ENCODE results near the gene PHRF1.

PHRF1 gene

DNA sequence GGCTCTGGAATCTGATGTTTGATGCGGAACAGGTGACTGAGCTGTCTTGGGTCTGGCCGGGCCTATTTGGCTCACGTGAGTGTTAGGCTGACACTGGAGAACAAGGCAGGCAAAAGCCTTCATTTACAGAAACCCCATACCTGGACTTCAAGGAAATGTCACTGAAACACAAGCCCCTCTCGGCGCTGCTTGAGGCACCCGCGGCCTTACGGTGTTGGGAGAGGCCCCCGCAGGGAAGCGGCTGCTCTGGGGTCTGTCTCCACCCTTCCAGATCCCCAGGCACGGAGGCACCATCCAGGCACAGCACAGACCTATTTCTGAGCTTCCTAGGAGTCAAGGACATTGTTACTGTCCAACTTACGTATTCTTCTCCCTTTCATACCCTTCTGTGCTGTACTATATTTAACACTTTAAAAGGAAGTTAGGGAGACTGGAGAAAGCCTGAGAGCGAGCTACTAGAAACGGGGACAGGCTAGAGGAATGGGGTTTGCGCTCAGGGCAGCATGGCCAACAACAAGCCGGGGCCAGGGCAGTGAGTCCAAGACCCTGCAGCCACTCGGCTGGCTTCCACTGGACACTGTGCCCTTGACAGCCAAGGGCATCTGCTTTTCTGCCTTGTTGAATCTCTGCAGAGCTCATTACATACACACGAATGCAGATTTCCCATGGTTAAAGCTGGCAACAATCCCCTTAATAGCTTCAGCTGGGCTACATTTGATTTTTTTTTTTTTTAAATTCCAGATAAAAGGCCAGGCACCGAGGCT, 84.6 kb downstream of the PHRF1 start:
- DNase-seq: no peak
